IPS-NIHi7 (cell line): ENCODE results near the gene C20orf202.
A peak's percentile ranks its signal among the peaks of the same experiment; 100 is the strongest.

Source experiments
- DNase-seq: peaks from one replicate; pipeline ENCODE4 v3.0.0; 2012; ENCODE audit warnings: mixed read lengths; ENCODE audit errors: extremely low spot score

C20orf202 gene

GRCh38 chr20:1184638-1185315, 18.5 kb upstream of the C20orf202 start, which contains the start of gene TMEM74B:
Gene TMEM74B, minus strand, starts transcription at chr20:1184981. Its CDS starts 1,180 bp downstream, at chr20:1183801.
- peak; percentile 49 for DNase-seq

GRCh38 chr20:1185316-1185741, 17.9 kb upstream of the C20orf202 start:
- peak; percentile 54 for DNase-seq

- DNase-seq: peak; percentile 84
Measured at GRCh38 chr20:1185790-1186334, 17.4 kb upstream of the C20orf202 start.

GRCh38 chr20:1186367-1186991, 16.8 kb upstream of the C20orf202 start:
- DNase-seq: peak; percentile 43

- DNase-seq: no peak
Measured at GRCh38 chr20:1187605-1188171, 15.6 kb upstream of the C20orf202 start.

GRCh38 chr20:1188347-1188746, 14.9 kb upstream of the C20orf202 start:
- DNase-seq: no peak

- DNase-seq: no peak
Measured at GRCh38 chr20:1189827-1190226, 13.4 kb upstream of the C20orf202 start.

GRCh38 chr20:1190847-1191246, 12.4 kb upstream of the C20orf202 start:
- DNase-seq: no peak

GRCh38 chr20:1191299-1191698, 12.0 kb upstream of the C20orf202 start:
- DNase-seq: no peak

GRCh38 chr20:1195226-1195625, 8.0 kb upstream of the C20orf202 start:
- no peak for DNase-seq

GRCh38 chr20:1196634-1197033, 6.6 kb upstream of the C20orf202 start:
- DNase-seq: no peak

GRCh38 chr20:1197801-1198200, 5.5 kb upstream of the C20orf202 start:
- DNase-seq: no peak

- DNase-seq: no peak
Measured at GRCh38 chr20:1198751-1199150, 4.5 kb upstream of the C20orf202 start.

GRCh38 chr20:1199212-1199873, 3.9 kb upstream of the C20orf202 start:
- no peak for DNase-seq

GRCh38 chr20:1199964-1200363, 3.3 kb upstream of the C20orf202 start:
- DNase-seq: no peak

- no peak for DNase-seq
Measured at GRCh38 chr20:1203630-1204029, 376 bp downstream of the C20orf202 start.

GRCh38 chr20:1204113-1204512, 859 bp downstream of the C20orf202 start:
- DNase-seq: no peak

GRCh38 chr20:1204576-1204975, 1.3 kb downstream of the C20orf202 start:
- DNase-seq: peak; percentile 3

GRCh38 chr20:1205802-1206201, 2.5 kb downstream of the C20orf202 start:
- no peak for DNase-seq

- DNase-seq: peak; percentile 3
Measured at GRCh38 chr20:1206366-1207148, 3.3 kb downstream of the C20orf202 start.

GRCh38 chr20:1207293-1207878, 4.1 kb downstream of the C20orf202 start:
- peak; percentile 2 for DNase-seq
